ENCODE data around the gene ABLIM2.

The ABLIM2 gene

GRCh38 chr4:8135666-8136065, 22.9 kb downstream of the ABLIM2 start:
- no peak for DNase-seq

GRCh38 chr4:8133897-8134563, 24.6 kb downstream of the ABLIM2 start:
- no peak for DNase-seq

- DNase-seq: peak; percentile 43
Observed at GRCh38 chr4:8132947-8133705, 25.5 kb downstream of the ABLIM2 start.

GRCh38 chr4:8132400-8132799, 26.2 kb downstream of the ABLIM2 start:
- no peak for DNase-seq

GRCh38 chr4:8131826-8132225, 26.8 kb downstream of the ABLIM2 start:
- DNase-seq: no peak

GRCh38 chr4:8131210-8131609, 27.4 kb downstream of the ABLIM2 start:
- DNase-seq: no peak

- DNase-seq: no peak
Observed at GRCh38 chr4:8130346-8131066, 28.1 kb downstream of the ABLIM2 start.

GRCh38 chr4:8129785-8130184, 28.8 kb downstream of the ABLIM2 start:
- DNase-seq: no peak

GRCh38 chr4:8129136-8129535, 29.5 kb downstream of the ABLIM2 start:
- DNase-seq: no peak

- no peak for DNase-seq
Observed at GRCh38 chr4:8128100-8128856, 30.3 kb downstream of the ABLIM2 start.

GRCh38 chr4:8127051-8127826, 31.4 kb downstream of the ABLIM2 start:
- DNase-seq: no peak

GRCh38 chr4:8126523-8126922, 32.1 kb downstream of the ABLIM2 start:
- no peak for DNase-seq

- no peak for DNase-seq
Observed at GRCh38 chr4:8125526-8126056, 33.0 kb downstream of the ABLIM2 start.

GRCh38 chr4:8123870-8124269, 34.7 kb downstream of the ABLIM2 start:
- no peak for DNase-seq

GRCh38 chr4:8123389-8123788, 35.2 kb downstream of the ABLIM2 start:
- DNase-seq: peak; percentile 59

- DNase-seq: no peak
Observed at GRCh38 chr4:8122746-8123145, 35.9 kb downstream of the ABLIM2 start.

- DNase-seq: no peak
Observed at GRCh38 chr4:8121292-8122015, 37.2 kb downstream of the ABLIM2 start.

- no peak for DNase-seq
Observed at GRCh38 chr4:8120501-8120900, 38.1 kb downstream of the ABLIM2 start.

GRCh38 chr4:8119877-8120276, 38.7 kb downstream of the ABLIM2 start:
- no peak for DNase-seq

GRCh38 chr4:8118531-8118930, 40.1 kb downstream of the ABLIM2 start:
- no peak for DNase-seq

GRCh38 chr4:8118035-8118434, 40.6 kb downstream of the ABLIM2 start:
- DNase-seq: no peak
